ENCODE results near the gene TMX4. TPM values are rescaled to one million over a fixed set of nuclear protein-coding genes. Genes with fewer than 3 reads are reported as not detected.
"Not testable (repeated sequence)": the region's sequence is repeated elsewhere in the genome, so short reads cannot be mapped to it uniquely, and the experiment has no call there.

Gene TMX4
- total and polyA plus RNA-seq, 2 experiments from 2014 or later: 2.5 to 7.5 TPM

DNA sequence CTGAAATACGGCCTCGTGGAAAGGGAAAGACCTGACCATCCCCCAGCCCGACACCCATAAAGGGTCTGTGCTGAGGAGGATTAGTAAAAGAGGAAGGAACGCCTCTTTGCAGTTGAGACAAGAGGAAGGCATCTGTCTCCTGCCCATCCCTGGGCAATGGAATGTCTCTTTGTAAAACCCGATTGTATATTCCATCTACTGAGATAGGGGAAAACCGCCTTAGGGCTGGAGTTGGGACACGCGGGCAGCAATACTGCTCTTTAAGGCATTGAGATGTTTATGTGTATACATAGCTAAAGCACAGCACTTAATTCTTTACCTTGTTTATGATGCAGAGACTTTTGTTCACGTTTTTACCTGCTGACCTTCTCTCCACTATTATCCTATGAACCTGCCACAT lies 63.0 kb downstream of the TMX4 start:
- not testable (repeated sequence) for H3K4me2 ChIP-seq; H3K27ac ChIP-seq (ENCODE audit: low read depth); H3K79me2 ChIP-seq (replicated peaks; ENCODE audit: insufficient read depth); H3K4me3 Mint-ChIP-seq; H4K20me1 ChIP-seq (replicated peaks; ENCODE audit: insufficient read depth); H3K36me3 ChIP-seq (ENCODE audit: insufficient read depth); H3K27me3 ChIP-seq (ENCODE audit: insufficient read depth); ATAC-seq; H3K4me3 ChIP-seq; DNase-seq (ENCODE audit: low spot score); H2AFZ ChIP-seq; H3K27ac Mint-ChIP-seq; H3K4me1 ChIP-seq (ENCODE audit: insufficient read depth); H3K9me2 ChIP-seq (ENCODE audit: insufficient read depth); H3K27me3 Mint-ChIP-seq (ENCODE audit: insufficient read depth, low read depth, poor library complexity); H3F3A ChIP-seq (replicated peaks; ENCODE audit: low read depth); H3K4me1 Mint-ChIP-seq
- H3K36me3 Mint-ChIP-seq (ENCODE audit: low read depth): peaks cover 33% of the 10 kb centered on the region; the same call in 2 of the 3 replicates
- H3K9me3 Mint-ChIP-seq: peaks cover 54% of the 10 kb centered on the region

DNA sequence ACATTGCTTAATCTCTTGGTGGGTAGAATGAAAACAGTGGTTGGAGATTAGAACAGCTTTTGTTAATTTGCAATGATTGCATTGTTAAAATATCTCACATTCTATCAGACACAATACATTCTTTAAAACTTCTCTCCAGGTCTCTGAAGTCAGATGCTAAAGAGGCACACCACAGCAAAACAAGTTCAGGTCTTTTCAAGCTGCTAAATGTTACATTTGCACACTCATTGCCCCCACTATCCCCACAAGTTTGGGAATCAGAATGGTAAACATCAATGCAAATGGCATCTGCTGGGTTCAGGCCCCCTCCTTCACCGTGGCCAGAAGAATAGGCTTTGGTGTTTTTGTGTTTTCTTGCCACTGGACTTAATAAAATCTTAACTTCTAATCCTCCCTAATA lies 69.2 kb downstream of the TMX4 start:
- peaks cover 3% of the 10 kb centered on the region; the same call in 1 of the 3 replicates for H3K4me1 Mint-ChIP-seq
- Histone ChIP-seq H2AFZ (no peak overlapping the region), H3K9me2 (ENCODE audit: insufficient read depth) (0 out of 2 replicates have a peak, but pooled peaks cover 12% of the 10 kb centered on the region), H3F3A (replicated peaks; ENCODE audit: low read depth) (no peaks in the 10 kb centered on the region), H3K4me2 (no peak overlapping the region), H3K36me3 (ENCODE audit: insufficient read depth) (no peaks in the 10 kb centered on the region), H3K4me1 (ENCODE audit: insufficient read depth) (no peaks in the 10 kb centered on the region; the same call in 1 of the 2 replicates), H3K4me3 (no peak overlapping the region), H3K79me2 (replicated peaks; ENCODE audit: insufficient read depth) (no peaks in the 10 kb centered on the region), H3K27me3 (ENCODE audit: insufficient read depth) (no peaks in the 10 kb centered on the region), H3K27ac (ENCODE audit: low read depth) (no peak overlapping the region), H4K20me1 (replicated peaks; ENCODE audit: insufficient read depth) (no peaks in the 10 kb centered on the region)
- TF ChIP-seq EZH2 (IDR thresholded peaks at IDR 0.05; ENCODE audit: low read depth, unreplicated experiment): no peak
- peaks cover 10% of the 10 kb centered on the region; the same call in 2 of the 3 replicates for H3K36me3 Mint-ChIP-seq (ENCODE audit: low read depth)
- H3K27ac Mint-ChIP-seq: no peak overlapping the region
- ATAC-seq (no peak), DNase-seq (ENCODE audit: low spot score) (no peak)
- H3K9me3 Mint-ChIP-seq: peaks cover 30% of the 10 kb centered on the region; the same call in 2 of the 3 replicates
- no peak overlapping the region for H3K4me3 Mint-ChIP-seq
- no peaks in the 10 kb centered on the region for H3K27me3 Mint-ChIP-seq (ENCODE audit: insufficient read depth, low read depth, poor library complexity)

DNA sequence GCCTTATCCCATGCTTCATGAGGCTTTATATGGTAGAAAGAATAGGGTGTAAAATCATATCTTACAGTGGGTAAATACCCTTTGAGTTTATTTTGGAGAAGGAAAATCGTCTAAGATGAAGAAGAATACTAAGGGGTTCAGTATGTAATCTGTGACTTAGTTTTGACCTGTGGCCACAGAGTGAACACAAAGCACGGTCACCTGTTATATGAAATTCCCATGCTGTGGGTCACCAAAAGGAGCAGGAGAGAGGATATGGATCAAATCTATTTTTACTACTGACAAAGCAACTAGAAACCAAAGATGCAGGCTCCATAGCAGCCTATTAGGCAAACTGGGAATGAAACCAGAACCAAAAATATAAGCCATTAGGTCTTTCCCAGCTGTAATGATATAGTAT lies 75.7 kb downstream of the TMX4 start:
- DNase-seq (ENCODE audit: low spot score) (no peak), ATAC-seq (no peak)
- peaks cover 1% of the 10 kb centered on the region for H3K27me3 Mint-ChIP-seq (ENCODE audit: insufficient read depth, low read depth, poor library complexity)
- H3K4me3 Mint-ChIP-seq: no peak overlapping the region
- Histone ChIP-seq H2AFZ (no peak overlapping the region), H3F3A (replicated peaks; ENCODE audit: low read depth) (no peaks in the 10 kb centered on the region), H3K36me3 (ENCODE audit: insufficient read depth) (no peaks in the 10 kb centered on the region), H3K4me3 (no peak overlapping the region), H3K79me2 (replicated peaks; ENCODE audit: insufficient read depth) (no peaks in the 10 kb centered on the region), H3K4me1 (ENCODE audit: insufficient read depth) (no peaks in the 10 kb centered on the region), H4K20me1 (replicated peaks; ENCODE audit: insufficient read depth) (no peaks in the 10 kb centered on the region), H3K9me2 (ENCODE audit: insufficient read depth) (0 out of 2 replicates have a peak, but pooled peaks cover under 1% of the 10 kb centered on the region), H3K4me2 (no peak overlapping the region), H3K27me3 (ENCODE audit: insufficient read depth) (no peaks in the 10 kb centered on the region), H3K27ac (ENCODE audit: low read depth) (no peak overlapping the region)
- no peak overlapping the region for H3K27ac Mint-ChIP-seq
- no peaks in the 10 kb centered on the region for H3K4me1 Mint-ChIP-seq
- peaks cover 26% of the 10 kb centered on the region for H3K9me3 Mint-ChIP-seq
- H3K36me3 Mint-ChIP-seq (ENCODE audit: low read depth): peaks cover 10% of the 10 kb centered on the region; the same call in 2 of the 3 replicates
- TF ChIP-seq NANOG (IDR thresholded peaks at IDR 0.05; ENCODE audit: borderline replicate concordance): no peak
- TF ChIP-seq, protein P1, sequence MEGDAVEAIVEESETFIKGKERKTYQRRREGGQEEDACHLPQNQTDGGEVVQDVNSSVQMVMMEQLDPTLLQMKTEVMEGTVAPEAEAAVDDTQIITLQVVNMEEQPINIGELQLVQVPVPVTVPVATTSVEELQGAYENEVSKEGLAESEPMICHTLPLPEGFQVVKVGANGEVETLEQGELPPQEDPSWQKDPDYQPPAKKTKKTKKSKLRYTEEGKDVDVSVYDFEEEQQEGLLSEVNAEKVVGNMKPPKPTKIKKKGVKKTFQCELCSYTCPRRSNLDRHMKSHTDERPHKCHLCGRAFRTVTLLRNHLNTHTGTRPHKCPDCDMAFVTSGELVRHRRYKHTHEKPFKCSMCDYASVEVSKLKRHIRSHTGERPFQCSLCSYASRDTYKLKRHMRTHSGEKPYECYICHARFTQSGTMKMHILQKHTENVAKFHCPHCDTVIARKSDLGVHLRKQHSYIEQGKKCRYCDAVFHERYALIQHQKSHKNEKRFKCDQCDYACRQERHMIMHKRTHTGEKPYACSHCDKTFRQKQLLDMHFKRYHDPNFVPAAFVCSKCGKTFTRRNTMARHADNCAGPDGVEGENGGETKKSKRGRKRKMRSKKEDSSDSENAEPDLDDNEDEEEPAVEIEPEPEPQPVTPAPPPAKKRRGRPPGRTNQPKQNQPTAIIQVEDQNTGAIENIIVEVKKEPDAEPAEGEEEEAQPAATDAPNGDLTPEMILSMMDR (conservative IDR thresholded peaks at IDR 0.05; ENCODE audit: low read depth in 2 of 2): no peak
- no peak for TF ChIP-seq EZH2phosphoT487 (IDR thresholded peaks at IDR 0.05; ENCODE audit: unreplicated experiment)
- no peak for TF ChIP-seq STAT1 (IDR thresholded peaks at IDR 0.05; ENCODE audit: unreplicated experiment)
- TF ChIP-seq CREB1 (CRISPR knock-in tag; IDR thresholded peaks at IDR 0.05; ENCODE audit: low read depth): no peak
- TF ChIP-seq, protein P2, sequence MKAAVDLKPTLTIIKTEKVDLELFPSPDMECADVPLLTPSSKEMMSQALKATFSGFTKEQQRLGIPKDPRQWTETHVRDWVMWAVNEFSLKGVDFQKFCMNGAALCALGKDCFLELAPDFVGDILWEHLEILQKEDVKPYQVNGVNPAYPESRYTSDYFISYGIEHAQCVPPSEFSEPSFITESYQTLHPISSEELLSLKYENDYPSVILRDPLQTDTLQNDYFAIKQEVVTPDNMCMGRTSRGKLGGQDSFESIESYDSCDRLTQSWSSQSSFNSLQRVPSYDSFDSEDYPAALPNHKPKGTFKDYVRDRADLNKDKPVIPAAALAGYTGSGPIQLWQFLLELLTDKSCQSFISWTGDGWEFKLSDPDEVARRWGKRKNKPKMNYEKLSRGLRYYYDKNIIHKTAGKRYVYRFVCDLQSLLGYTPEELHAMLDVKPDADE (IDR thresholded peaks at IDR 0.05): no peak
- TF ChIP-seq, protein P3, sequence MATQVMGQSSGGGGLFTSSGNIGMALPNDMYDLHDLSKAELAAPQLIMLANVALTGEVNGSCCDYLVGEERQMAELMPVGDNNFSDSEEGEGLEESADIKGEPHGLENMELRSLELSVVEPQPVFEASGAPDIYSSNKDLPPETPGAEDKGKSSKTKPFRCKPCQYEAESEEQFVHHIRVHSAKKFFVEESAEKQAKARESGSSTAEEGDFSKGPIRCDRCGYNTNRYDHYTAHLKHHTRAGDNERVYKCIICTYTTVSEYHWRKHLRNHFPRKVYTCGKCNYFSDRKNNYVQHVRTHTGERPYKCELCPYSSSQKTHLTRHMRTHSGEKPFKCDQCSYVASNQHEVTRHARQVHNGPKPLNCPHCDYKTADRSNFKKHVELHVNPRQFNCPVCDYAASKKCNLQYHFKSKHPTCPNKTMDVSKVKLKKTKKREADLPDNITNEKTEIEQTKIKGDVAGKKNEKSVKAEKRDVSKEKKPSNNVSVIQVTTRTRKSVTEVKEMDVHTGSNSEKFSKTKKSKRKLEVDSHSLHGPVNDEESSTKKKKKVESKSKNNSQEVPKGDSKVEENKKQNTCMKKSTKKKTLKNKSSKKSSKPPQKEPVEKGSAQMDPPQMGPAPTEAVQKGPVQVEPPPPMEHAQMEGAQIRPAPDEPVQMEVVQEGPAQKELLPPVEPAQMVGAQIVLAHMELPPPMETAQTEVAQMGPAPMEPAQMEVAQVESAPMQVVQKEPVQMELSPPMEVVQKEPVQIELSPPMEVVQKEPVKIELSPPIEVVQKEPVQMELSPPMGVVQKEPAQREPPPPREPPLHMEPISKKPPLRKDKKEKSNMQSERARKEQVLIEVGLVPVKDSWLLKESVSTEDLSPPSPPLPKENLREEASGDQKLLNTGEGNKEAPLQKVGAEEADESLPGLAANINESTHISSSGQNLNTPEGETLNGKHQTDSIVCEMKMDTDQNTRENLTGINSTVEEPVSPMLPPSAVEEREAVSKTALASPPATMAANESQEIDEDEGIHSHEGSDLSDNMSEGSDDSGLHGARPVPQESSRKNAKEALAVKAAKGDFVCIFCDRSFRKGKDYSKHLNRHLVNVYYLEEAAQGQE (IDR thresholded peaks at IDR 0.05; ENCODE audit: unreplicated experiment): no peak
- TF ChIP-seq POLR2AphosphoS5 (IDR thresholded peaks at IDR 0.05; ENCODE audit: low read depth): no peak

Data from GM23338 (cell line).